ENCODE results near the gene TMEM192. TPM values are rescaled to one million over a fixed set of nuclear protein-coding genes. Genes with fewer than 3 reads are reported as not detected.

The TMEM192 gene
- total and polyA plus RNA-seq, 4 donors: 10.6 to 20.3 (median 18.9) TPM

DNA sequence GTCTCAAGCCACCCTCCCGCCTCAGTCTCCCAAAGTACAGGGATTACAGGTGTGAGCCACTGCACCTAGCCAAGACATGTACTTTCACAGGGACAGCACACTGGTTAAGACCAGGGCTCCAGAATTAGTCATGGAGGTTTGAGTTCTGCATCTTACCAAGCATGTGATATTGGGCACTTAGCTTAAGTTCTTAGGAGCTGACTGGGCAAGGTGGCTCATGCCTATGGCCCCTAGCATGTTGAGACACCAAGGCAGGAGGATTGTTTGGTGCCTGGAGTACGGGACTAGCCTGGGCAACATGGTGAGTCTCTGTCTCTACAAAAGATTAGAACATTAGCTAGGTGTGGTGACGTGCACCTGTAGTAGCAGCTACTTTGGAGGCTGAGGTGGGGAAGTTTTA, 2.6 kb upstream of the TMEM192 start (continued):
- TF ChIP-seq REST (IDR thresholded peaks at IDR 0.05) (no peak), EGR1 (IDR thresholded peaks at IDR 0.05; ENCODE audit: low read depth in 2 of 2) (no peak), HNF4A (conservative IDR thresholded peaks at IDR 0.05) (no peak)

- no peak for TF ChIP-seq YY1 (IDR thresholded peaks at IDR 0.05)
- TF ChIP-seq JUND (IDR thresholded peaks at IDR 0.05): no peak
- TF ChIP-seq RAD21 (IDR thresholded peaks at IDR 0.05): no peak
- no peak for TF ChIP-seq ATF3 (IDR thresholded peaks at IDR 0.05)
- TF ChIP-seq, protein P1, sequence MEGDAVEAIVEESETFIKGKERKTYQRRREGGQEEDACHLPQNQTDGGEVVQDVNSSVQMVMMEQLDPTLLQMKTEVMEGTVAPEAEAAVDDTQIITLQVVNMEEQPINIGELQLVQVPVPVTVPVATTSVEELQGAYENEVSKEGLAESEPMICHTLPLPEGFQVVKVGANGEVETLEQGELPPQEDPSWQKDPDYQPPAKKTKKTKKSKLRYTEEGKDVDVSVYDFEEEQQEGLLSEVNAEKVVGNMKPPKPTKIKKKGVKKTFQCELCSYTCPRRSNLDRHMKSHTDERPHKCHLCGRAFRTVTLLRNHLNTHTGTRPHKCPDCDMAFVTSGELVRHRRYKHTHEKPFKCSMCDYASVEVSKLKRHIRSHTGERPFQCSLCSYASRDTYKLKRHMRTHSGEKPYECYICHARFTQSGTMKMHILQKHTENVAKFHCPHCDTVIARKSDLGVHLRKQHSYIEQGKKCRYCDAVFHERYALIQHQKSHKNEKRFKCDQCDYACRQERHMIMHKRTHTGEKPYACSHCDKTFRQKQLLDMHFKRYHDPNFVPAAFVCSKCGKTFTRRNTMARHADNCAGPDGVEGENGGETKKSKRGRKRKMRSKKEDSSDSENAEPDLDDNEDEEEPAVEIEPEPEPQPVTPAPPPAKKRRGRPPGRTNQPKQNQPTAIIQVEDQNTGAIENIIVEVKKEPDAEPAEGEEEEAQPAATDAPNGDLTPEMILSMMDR (IDR thresholded peaks at IDR 0.05; ENCODE audit: low read depth, low read length, missing input control): no peak
- no peak for TF ChIP-seq EGR1 (IDR thresholded peaks at IDR 0.05; ENCODE audit: low read depth in 2 of 2)
- no peak for TF ChIP-seq FOXA2 (IDR thresholded peaks at IDR 0.05)
- 3% methylated on average over 17 of the region's 17 CpGs for WGBS
Measured at GRCh38 chr4:165111906-165112367, 723 bp downstream of the TMEM192 start.

DNA sequence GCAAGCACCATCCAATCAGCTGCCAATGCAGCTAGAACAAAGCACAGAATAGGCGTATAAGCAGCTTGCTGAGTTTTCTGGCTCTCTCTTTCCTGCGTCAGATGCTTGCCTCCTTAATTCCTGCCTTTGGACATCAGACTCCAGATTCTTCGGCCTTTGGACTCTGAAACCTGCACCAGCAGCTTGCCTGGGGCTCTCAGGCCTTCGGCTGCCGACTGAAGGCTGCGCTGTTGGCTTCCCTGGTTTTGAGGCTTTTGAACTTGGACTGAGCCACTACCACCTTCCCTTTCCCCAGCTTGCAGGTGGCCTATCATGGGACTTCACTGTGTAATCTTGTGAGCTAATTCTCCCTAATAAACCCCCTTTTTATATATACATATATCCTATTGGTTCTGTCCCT, 6.1 kb downstream of the TMEM192 start:
- no peak for DNase-seq (ENCODE audit: low spot score)
- Histone ChIP-seq H3K9ac (ENCODE audit: low read depth in 1 of 2, low read length in 2 of 2) (no peak overlapping the region), H3K9me3 (ENCODE audit: control insufficient read depth in 4 of 4, low read length in 3 of 4) (no peaks in the 10 kb centered on the region), H3K4me3 (ENCODE audit: low read depth in 1 of 3, low read length in 3 of 3) (no peak overlapping the region), H3K27ac (ENCODE audit: low read depth in 1 of 2, low read length in 2 of 2) (no peak overlapping the region), H3K36me3 (ENCODE audit: control insufficient read depth in 4 of 4, insufficient read depth in 3 of 4, low read depth in 1 of 4, low read length in 3 of 4) (peaks cover 0 to 14% (median 8%) of the 10 kb centered on the region in 4 donors), H3K27me3 (ENCODE audit: control insufficient read depth in 4 of 4, insufficient read depth in 4 of 4, low read length in 3 of 4) (no peaks in the 10 kb centered on the region), H3K4me1 (ENCODE audit: control insufficient read depth in 4 of 4, insufficient read depth in 4 of 4, low read length in 3 of 4) (peaks cover 5 to 12% (median 8%) of the 10 kb centered on the region in 4 donors)
- peak; percentile 55 for TF ChIP-seq HNF4G (IDR thresholded peaks at IDR 0.05)
- peak; percentile 67 to 82 for TF ChIP-seq HNF4A (conservative IDR thresholded peaks at IDR 0.05)
- TF ChIP-seq GABPA (IDR thresholded peaks at IDR 0.05 in 1 of 2, conservative IDR thresholded peaks at IDR 0.05 in 1 of 2): no peak
- no peak for TF ChIP-seq FOXA2 (IDR thresholded peaks at IDR 0.05)
- TF ChIP-seq SP1 (IDR thresholded peaks at IDR 0.05): peak; percentile 39
- 65% methylated on average over 6 of the region's 6 CpGs for WGBS

More at GRCh38 chr4:165111906-165112367, 723 bp downstream of the TMEM192 start:
- DNase-seq (ENCODE audit: low spot score): no peak
- peak overlapping the region; percentile 84 to 95 (median 91) for H3K4me3 ChIP-seq (ENCODE audit: low read depth in 1 of 3, low read length in 3 of 3)
- peaks cover 3 to 7% (median 4%) of the 10 kb centered on the region in 4 donors for H3K4me1 ChIP-seq (ENCODE audit: control insufficient read depth in 4 of 4, insufficient read depth in 4 of 4, low read length in 3 of 4)
- no peaks in the 10 kb centered on the region for H3K9me3 ChIP-seq (ENCODE audit: control insufficient read depth in 4 of 4, low read length in 3 of 4)
- peak overlapping the region; percentile 61 to 93 for H3K9ac ChIP-seq (ENCODE audit: low read depth in 1 of 2, low read length in 2 of 2)
- peak overlapping the region; percentile 98 for H3K27ac ChIP-seq (ENCODE audit: low read depth in 1 of 2, low read length in 2 of 2)
- no peaks in the 10 kb centered on the region for H3K36me3 ChIP-seq (ENCODE audit: control insufficient read depth in 4 of 4, insufficient read depth in 3 of 4, low read depth in 1 of 4, low read length in 3 of 4)
- no peaks in the 10 kb centered on the region for H3K27me3 ChIP-seq (ENCODE audit: control insufficient read depth in 4 of 4, insufficient read depth in 4 of 4, low read length in 3 of 4)

All from liver (tissue), 9 donors.